HG03139 (cell line): Measurements from ENCODE around the gene DUXB.

Experiments used
- ATAC-seq: cut with Tn5 transposase; IDR thresholded peaks from one replicate; pipeline ENCODE4 v1.9.1; 2021; ENCODE audit not compliant: unreplicated experiment

DUXB gene

GRCh38 chr16:75660726-75661302 is 40.4 kb downstream of the DUXB start:
- ATAC-seq: no peak

- ATAC-seq: no peak
Measured at GRCh38 chr16:75660321-75660720, 40.9 kb downstream of the DUXB start.

- ATAC-seq: no peak
Measured at GRCh38 chr16:75658175-75658574, 43.1 kb downstream of the DUXB start.

GRCh38 chr16:75653922-75654321 is 47.3 kb downstream of the DUXB start:
- ATAC-seq: no peak

- peak; percentile 24 for ATAC-seq
Measured at GRCh38 chr16:75648265-75649076, 52.8 kb downstream of the DUXB start.

- peak; percentile 85 for ATAC-seq
Measured at GRCh38 chr16:75647492-75648264, 53.6 kb downstream of the DUXB start, which contains the start of the genes KARS1 and TERF2IP. TSS of gene KARS1 (minus strand) at chr16:75647665. CDS start at chr16:75647639, 26 bp downstream. TSS of gene TERF2IP (plus strand) at chr16:75647773. CDS start at chr16:75647883, 110 bp downstream.

- ATAC-seq: peak; percentile 19
Measured at GRCh38 chr16:75647112-75647491, 54.2 kb downstream of the DUXB start.

- no peak for ATAC-seq
Measured at GRCh38 chr16:75644240-75645012, 56.8 kb downstream of the DUXB start.
